ENCODE measurements around the gene TMTC3.

DNA sequence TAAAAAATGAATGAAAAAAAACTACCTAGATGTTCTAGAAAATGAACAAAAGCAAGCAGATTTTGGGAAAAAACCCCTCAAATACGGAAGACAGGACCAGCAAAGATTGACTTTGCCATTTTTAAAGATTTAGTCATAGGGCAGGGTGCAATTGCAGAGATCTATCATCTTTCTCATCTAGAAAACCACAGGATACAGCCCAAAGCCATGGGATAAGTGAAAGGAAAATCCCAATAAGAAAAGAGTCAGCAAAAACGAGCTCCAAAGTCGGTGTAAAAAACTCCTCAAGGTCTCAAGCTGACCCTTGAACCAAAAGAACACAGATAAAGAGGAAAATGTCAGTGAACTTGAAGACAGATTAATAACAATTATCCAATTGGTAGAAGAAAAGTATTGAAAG, 28.2 kb upstream of the TMTC3 start:
- TF ChIP-seq, protein P1, sequence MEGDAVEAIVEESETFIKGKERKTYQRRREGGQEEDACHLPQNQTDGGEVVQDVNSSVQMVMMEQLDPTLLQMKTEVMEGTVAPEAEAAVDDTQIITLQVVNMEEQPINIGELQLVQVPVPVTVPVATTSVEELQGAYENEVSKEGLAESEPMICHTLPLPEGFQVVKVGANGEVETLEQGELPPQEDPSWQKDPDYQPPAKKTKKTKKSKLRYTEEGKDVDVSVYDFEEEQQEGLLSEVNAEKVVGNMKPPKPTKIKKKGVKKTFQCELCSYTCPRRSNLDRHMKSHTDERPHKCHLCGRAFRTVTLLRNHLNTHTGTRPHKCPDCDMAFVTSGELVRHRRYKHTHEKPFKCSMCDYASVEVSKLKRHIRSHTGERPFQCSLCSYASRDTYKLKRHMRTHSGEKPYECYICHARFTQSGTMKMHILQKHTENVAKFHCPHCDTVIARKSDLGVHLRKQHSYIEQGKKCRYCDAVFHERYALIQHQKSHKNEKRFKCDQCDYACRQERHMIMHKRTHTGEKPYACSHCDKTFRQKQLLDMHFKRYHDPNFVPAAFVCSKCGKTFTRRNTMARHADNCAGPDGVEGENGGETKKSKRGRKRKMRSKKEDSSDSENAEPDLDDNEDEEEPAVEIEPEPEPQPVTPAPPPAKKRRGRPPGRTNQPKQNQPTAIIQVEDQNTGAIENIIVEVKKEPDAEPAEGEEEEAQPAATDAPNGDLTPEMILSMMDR (IDR thresholded peaks at IDR 0.05; ENCODE audit: insufficient read depth, low read length, poor library complexity, severe bottlenecking) = no peak
- no peak for TF ChIP-seq EZH2phosphoT487 (conservative IDR thresholded peaks at IDR 0.05; ENCODE audit: low read length)

Measured in SU-DHL-6 (cell line).